ENCODE measurements around the gene HCRTR1.

- TF ChIP-seq CTCF (IDR thresholded peaks at IDR 0.05) (no peak), POLR2A (IDR thresholded peaks at IDR 0.05) (no peak)
These were observed 20.8 kb upstream of the HCRTR1 start for GRCh38 chr1:31596737-31597097.
